Suprapubic skin (tissue), 4 donors: ENCODE data around the gene DKK3.

Source experiments
- EP300 ChIP-seq: sonication (generic); formaldehyde crosslinking; IDR thresholded peaks from one replicate; pipeline ENCODE4 v1.6.1; 2017; ENCODE audit warnings: antibody characterized with exemption
- POLR2A ChIP-seq, 2 donors: fragments of 450-650 bp; IDR thresholded peaks; one replicate each; pipeline ENCODE4 v1.6.1; 2017; ENCODE audit warnings: antibody characterized with exemption in 2 of 2, mild to moderate bottlenecking in 2 of 2, moderate library complexity in 2 of 2
- POLR2AphosphoS5 ChIP-seq, 3 donors: sonication (generic); formaldehyde crosslinking; IDR thresholded peaks; one replicate each; pipeline ENCODE4 v1.6.1; 2017; ENCODE audit warnings: antibody characterized with exemption in 3 of 3
- TF ChIP-seq, protein P1 (sequence below), 2 donors: fragments of 200-600 bp in 1 of 2; fragments of 450-650 bp in 1 of 2; sonication (generic) in 1 of 2; IDR thresholded peaks; one replicate each; pipeline ENCODE4 v1.5.1; 2016 to 2019; ENCODE audit warnings: antibody characterized with exemption in 2 of 2, mild to moderate bottlenecking in 1 of 2, moderate library complexity in 1 of 2

GRCh38 chr11:11946180-11946579, 62.2 kb downstream of the DKK3 start:
- TF ChIP-seq POLR2A (IDR thresholded peaks at IDR 0.05) (no peak), EP300 (no peak), POLR2AphosphoS5 (IDR thresholded peaks at IDR 0.05) (no peak)
- TF ChIP-seq, protein P1, sequence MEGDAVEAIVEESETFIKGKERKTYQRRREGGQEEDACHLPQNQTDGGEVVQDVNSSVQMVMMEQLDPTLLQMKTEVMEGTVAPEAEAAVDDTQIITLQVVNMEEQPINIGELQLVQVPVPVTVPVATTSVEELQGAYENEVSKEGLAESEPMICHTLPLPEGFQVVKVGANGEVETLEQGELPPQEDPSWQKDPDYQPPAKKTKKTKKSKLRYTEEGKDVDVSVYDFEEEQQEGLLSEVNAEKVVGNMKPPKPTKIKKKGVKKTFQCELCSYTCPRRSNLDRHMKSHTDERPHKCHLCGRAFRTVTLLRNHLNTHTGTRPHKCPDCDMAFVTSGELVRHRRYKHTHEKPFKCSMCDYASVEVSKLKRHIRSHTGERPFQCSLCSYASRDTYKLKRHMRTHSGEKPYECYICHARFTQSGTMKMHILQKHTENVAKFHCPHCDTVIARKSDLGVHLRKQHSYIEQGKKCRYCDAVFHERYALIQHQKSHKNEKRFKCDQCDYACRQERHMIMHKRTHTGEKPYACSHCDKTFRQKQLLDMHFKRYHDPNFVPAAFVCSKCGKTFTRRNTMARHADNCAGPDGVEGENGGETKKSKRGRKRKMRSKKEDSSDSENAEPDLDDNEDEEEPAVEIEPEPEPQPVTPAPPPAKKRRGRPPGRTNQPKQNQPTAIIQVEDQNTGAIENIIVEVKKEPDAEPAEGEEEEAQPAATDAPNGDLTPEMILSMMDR (IDR thresholded peaks at IDR 0.05) = no peak
